ENCODE measurements around the gene CACYBP.
"Not testable (repeated sequence)": the region's sequence is repeated elsewhere in the genome, so short reads cannot be mapped to it uniquely, and the experiment has no call there.

Gene CACYBP

GRCh38 chr1:175013445-175013844, 13.7 kb downstream of the CACYBP start:
- Mint-ChIP-seq H3K36me3 (ENCODE audit: low read depth) (peaks cover 46% of the 10 kb centered on the region), H3K4me1 (ENCODE audit: low read depth) (peaks cover 13% of the 10 kb centered on the region), H3K27ac (no peak overlapping the region), H3K27me3 (ENCODE audit: low read depth) (no peaks in the 10 kb centered on the region), H3K4me3 (no peak overlapping the region), H3K9me3 (no peaks in the 10 kb centered on the region)

GRCh38 chr1:175015243-175015642, 15.5 kb downstream of the CACYBP start:
- Mint-ChIP-seq H3K27ac (no peak overlapping the region), H3K27me3 (ENCODE audit: low read depth) (no peaks in the 10 kb centered on the region), H3K4me3 (no peak overlapping the region), H3K36me3 (ENCODE audit: low read depth) (peaks cover 43% of the 10 kb centered on the region), H3K4me1 (ENCODE audit: low read depth) (peaks cover 9% of the 10 kb centered on the region), H3K9me3 (no peaks in the 10 kb centered on the region)

- Mint-ChIP-seq H3K4me3 (no peak overlapping the region), H3K4me1 (ENCODE audit: low read depth) (peaks cover 28% of the 10 kb centered on the region), H3K9me3 (no peaks in the 10 kb centered on the region), H3K36me3 (ENCODE audit: low read depth) (peaks cover 25% of the 10 kb centered on the region), H3K27me3 (ENCODE audit: low read depth) (no peaks in the 10 kb centered on the region), H3K27ac (no peak overlapping the region)
These were observed 19.8 kb downstream of the CACYBP start for GRCh38 chr1:175019524-175019923.

- Mint-ChIP-seq H3K4me3 (peak within 1 kb of the TSS; percentile 93), H3K36me3 (ENCODE audit: low read depth) (peaks cover 10% of the 10 kb centered on the region), H3K27ac (peak within 1 kb of the TSS; percentile 85)
These were observed 23.5 kb downstream of the CACYBP start, which contains the start of gene MRPS14 for GRCh38 chr1:175023043-175023921. TSS of gene MRPS14 (minus strand) at chr1:175023425. CDS start at chr1:175023408, 17 bp downstream.

GRCh38 chr1:175023922-175024242, 24.1 kb downstream of the CACYBP start:
- not testable (repeated sequence) for H3K27me3 Mint-ChIP-seq (ENCODE audit: low read depth); H3K9me3 Mint-ChIP-seq; H3K36me3 Mint-ChIP-seq (ENCODE audit: low read depth)
- H3K4me1 Mint-ChIP-seq (ENCODE audit: low read depth) = peaks cover 23% of the 10 kb centered on the region
- H3K27ac Mint-ChIP-seq = peak overlapping the region; percentile 85
- peak overlapping the region; percentile 93 for H3K4me3 Mint-ChIP-seq

More at GRCh38 chr1:175023043-175023921, 23.5 kb downstream of the CACYBP start, which contains the start of gene MRPS14:
- H3K27me3 Mint-ChIP-seq (ENCODE audit: low read depth) = no peaks in the 10 kb centered on the region
- no peaks in the 10 kb centered on the region for H3K9me3 Mint-ChIP-seq
- H3K4me1 Mint-ChIP-seq (ENCODE audit: low read depth) = peaks cover 23% of the 10 kb centered on the region

- Mint-ChIP-seq H3K4me3 (peak overlapping the region; percentile 1), H3K27ac (peak overlapping the region; percentile 19), H3K9me3 (no peaks in the 10 kb centered on the region), H3K36me3 (ENCODE audit: low read depth) (peaks cover 10% of the 10 kb centered on the region), H3K27me3 (ENCODE audit: low read depth) (no peaks in the 10 kb centered on the region), H3K4me1 (ENCODE audit: low read depth) (peaks cover 29% of the 10 kb centered on the region)
These were observed 25.0 kb downstream of the CACYBP start for GRCh38 chr1:175024773-175025172.

GRCh38 chr1:175033953-175034352, 34.2 kb downstream of the CACYBP start:
- H3K36me3 Mint-ChIP-seq (ENCODE audit: low read depth) = no peaks in the 10 kb centered on the region

GRCh38 chr1:175034775-175035174, 35.0 kb downstream of the CACYBP start:
- H3K4me1 Mint-ChIP-seq (ENCODE audit: low read depth) = peaks cover 5% of the 10 kb centered on the region
- no peak overlapping the region for H3K4me3 Mint-ChIP-seq
- no peak overlapping the region for H3K27ac Mint-ChIP-seq
- H3K36me3 Mint-ChIP-seq (ENCODE audit: low read depth) = no peaks in the 10 kb centered on the region
- H3K9me3 Mint-ChIP-seq = no peaks in the 10 kb centered on the region
- peaks cover 7% of the 10 kb centered on the region for H3K27me3 Mint-ChIP-seq (ENCODE audit: low read depth)

More at GRCh38 chr1:175033953-175034352, 34.2 kb downstream of the CACYBP start:
- peaks cover 7% of the 10 kb centered on the region for H3K27me3 Mint-ChIP-seq (ENCODE audit: low read depth)
- no peaks in the 10 kb centered on the region for H3K9me3 Mint-ChIP-seq
- H3K27ac Mint-ChIP-seq = no peak overlapping the region
- H3K4me3 Mint-ChIP-seq = no peak overlapping the region
- peaks cover 11% of the 10 kb centered on the region for H3K4me1 Mint-ChIP-seq (ENCODE audit: low read depth)

- Mint-ChIP-seq H3K9me3 (no peaks in the 10 kb centered on the region), H3K4me1 (ENCODE audit: low read depth) (peaks cover 3% of the 10 kb centered on the region), H3K36me3 (ENCODE audit: low read depth) (no peaks in the 10 kb centered on the region), H3K27ac (no peak overlapping the region), H3K27me3 (ENCODE audit: low read depth) (peaks cover 7% of the 10 kb centered on the region), H3K4me3 (no peak overlapping the region)
These were observed 36.1 kb downstream of the CACYBP start for GRCh38 chr1:175035865-175036264.

GRCh38 chr1:175036476-175036875, 36.7 kb downstream of the CACYBP start:
- Mint-ChIP-seq H3K27ac (no peak overlapping the region), H3K4me1 (ENCODE audit: low read depth) (peaks cover 3% of the 10 kb centered on the region), H3K36me3 (ENCODE audit: low read depth) (no peaks in the 10 kb centered on the region), H3K4me3 (no peak overlapping the region), H3K27me3 (ENCODE audit: low read depth) (peaks cover 7% of the 10 kb centered on the region), H3K9me3 (no peaks in the 10 kb centered on the region)

- Mint-ChIP-seq H3K9me3 (no peaks in the 10 kb centered on the region), H3K4me1 (ENCODE audit: low read depth) (peaks cover 3% of the 10 kb centered on the region), H3K27ac (no peak overlapping the region), H3K27me3 (ENCODE audit: low read depth) (peaks cover 7% of the 10 kb centered on the region), H3K36me3 (ENCODE audit: low read depth) (no peaks in the 10 kb centered on the region), H3K4me3 (no peak overlapping the region)
These were observed 37.7 kb downstream of the CACYBP start for GRCh38 chr1:175037416-175037815.

GRCh38 chr1:175040324-175040879, 40.7 kb downstream of the CACYBP start:
- no peak overlapping the region for H3K27ac Mint-ChIP-seq
- no peaks in the 10 kb centered on the region for H3K9me3 Mint-ChIP-seq
- peaks cover 3% of the 10 kb centered on the region for H3K27me3 Mint-ChIP-seq (ENCODE audit: low read depth)
- H3K36me3 Mint-ChIP-seq (ENCODE audit: low read depth) = no peaks in the 10 kb centered on the region
- no peak overlapping the region for H3K4me3 Mint-ChIP-seq
- peaks cover 3% of the 10 kb centered on the region for H3K4me1 Mint-ChIP-seq (ENCODE audit: low read depth)

- no peak overlapping the region for H3K4me3 Mint-ChIP-seq
These were observed 42.9 kb downstream of the CACYBP start for GRCh38 chr1:175042650-175043049.

GRCh38 chr1:175043824-175044223, 44.1 kb downstream of the CACYBP start:
- no peaks in the 10 kb centered on the region for H3K36me3 Mint-ChIP-seq (ENCODE audit: low read depth)
- H3K4me3 Mint-ChIP-seq = no peak overlapping the region
- no peaks in the 10 kb centered on the region for H3K4me1 Mint-ChIP-seq (ENCODE audit: low read depth)
- H3K9me3 Mint-ChIP-seq = no peaks in the 10 kb centered on the region
- peaks cover 22% of the 10 kb centered on the region for H3K27me3 Mint-ChIP-seq (ENCODE audit: low read depth)
- H3K27ac Mint-ChIP-seq = no peak overlapping the region

More at GRCh38 chr1:175042650-175043049, 42.9 kb downstream of the CACYBP start:
- H3K27ac Mint-ChIP-seq = no peak overlapping the region
- no peaks in the 10 kb centered on the region for H3K4me1 Mint-ChIP-seq (ENCODE audit: low read depth)
- no peaks in the 10 kb centered on the region for H3K9me3 Mint-ChIP-seq
- H3K27me3 Mint-ChIP-seq (ENCODE audit: low read depth) = peaks cover 10% of the 10 kb centered on the region
- H3K36me3 Mint-ChIP-seq (ENCODE audit: low read depth) = no peaks in the 10 kb centered on the region

GRCh38 chr1:175044591-175044990, 44.8 kb downstream of the CACYBP start:
- H3K27me3 Mint-ChIP-seq (ENCODE audit: low read depth) = peaks cover 29% of the 10 kb centered on the region
- H3K4me3 Mint-ChIP-seq; H3K27ac Mint-ChIP-seq; H3K9me3 Mint-ChIP-seq; H3K36me3 Mint-ChIP-seq (ENCODE audit: low read depth); H3K4me1 Mint-ChIP-seq (ENCODE audit: low read depth): not testable (repeated sequence)

Data from T-helper 1 cell treated with Interleukin-12 subunit alpha and Interleukin-12 subunit beta and Interleukin-4 antibody, amounts not matched to agents 30 μg/mL and 1 μg/mL, for 36 hours (primary cell).